ENCODE measurements around the gene CTNND1. TPM values are rescaled to one million over a fixed set of nuclear protein-coding genes. Genes with fewer than 3 reads are reported as not detected.

The CTNND1 gene
- total RNA-seq, 4 donors from 2014 or later: 75.6 to 134 (median 93.3) TPM

DNA sequence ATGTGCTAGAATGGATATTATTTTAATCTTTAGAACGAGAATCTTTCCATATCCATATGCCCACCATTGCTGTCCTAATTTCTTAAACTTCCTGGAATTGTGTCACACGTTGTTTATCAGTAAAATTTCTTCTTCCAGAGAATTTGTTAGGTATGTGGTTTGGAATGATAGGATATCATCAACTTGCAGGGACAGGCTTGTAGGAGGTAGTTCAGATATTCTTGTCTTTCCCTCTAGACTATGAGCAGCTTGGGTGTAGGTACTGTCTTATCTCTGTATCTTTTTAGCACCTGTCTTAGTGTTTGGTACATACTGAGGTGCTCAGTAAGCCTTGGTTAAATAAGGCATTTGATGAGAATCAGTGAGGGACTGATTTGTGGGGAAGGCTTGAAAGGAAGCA is 3.4 kb downstream of the CTNND1 start:
- TF ChIP-seq, protein P1, sequence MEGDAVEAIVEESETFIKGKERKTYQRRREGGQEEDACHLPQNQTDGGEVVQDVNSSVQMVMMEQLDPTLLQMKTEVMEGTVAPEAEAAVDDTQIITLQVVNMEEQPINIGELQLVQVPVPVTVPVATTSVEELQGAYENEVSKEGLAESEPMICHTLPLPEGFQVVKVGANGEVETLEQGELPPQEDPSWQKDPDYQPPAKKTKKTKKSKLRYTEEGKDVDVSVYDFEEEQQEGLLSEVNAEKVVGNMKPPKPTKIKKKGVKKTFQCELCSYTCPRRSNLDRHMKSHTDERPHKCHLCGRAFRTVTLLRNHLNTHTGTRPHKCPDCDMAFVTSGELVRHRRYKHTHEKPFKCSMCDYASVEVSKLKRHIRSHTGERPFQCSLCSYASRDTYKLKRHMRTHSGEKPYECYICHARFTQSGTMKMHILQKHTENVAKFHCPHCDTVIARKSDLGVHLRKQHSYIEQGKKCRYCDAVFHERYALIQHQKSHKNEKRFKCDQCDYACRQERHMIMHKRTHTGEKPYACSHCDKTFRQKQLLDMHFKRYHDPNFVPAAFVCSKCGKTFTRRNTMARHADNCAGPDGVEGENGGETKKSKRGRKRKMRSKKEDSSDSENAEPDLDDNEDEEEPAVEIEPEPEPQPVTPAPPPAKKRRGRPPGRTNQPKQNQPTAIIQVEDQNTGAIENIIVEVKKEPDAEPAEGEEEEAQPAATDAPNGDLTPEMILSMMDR (IDR thresholded peaks at IDR 0.05; ENCODE audit: low read depth): no peak

GRCh38 chr11:57770793-57771192 is 9.2 kb downstream of the CTNND1 start:
- TF ChIP-seq, protein P1 (IDR thresholded peaks at IDR 0.05; ENCODE audit: low read depth): no peak

GRCh38 chr11:57771365-57771764 is 9.8 kb downstream of the CTNND1 start:
- TF ChIP-seq, protein P1 (IDR thresholded peaks at IDR 0.05; ENCODE audit: low read depth): no peak

DNA sequence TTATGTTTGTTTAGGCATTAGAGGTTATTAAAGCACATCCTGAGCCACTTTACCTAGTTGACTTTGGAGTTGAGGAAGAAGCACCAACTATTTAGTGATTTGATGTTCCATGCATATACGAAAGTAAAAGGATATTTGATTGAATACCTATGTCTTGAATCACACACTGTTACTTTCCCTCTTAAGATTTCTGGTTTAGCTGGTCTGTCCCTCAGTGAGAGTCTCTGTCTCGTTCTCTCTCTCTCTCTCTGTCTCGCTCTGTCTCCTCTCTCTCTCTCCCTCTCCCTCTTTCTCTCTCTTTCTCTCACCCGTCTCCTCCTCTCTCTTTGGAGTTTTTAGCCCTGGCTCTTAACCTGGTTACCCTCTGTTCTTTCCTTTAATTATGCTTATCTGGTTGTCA is 11.0 kb downstream of the CTNND1 start:
- TF ChIP-seq, protein P1 (IDR thresholded peaks at IDR 0.05; ENCODE audit: low read depth): no peak

DNA sequence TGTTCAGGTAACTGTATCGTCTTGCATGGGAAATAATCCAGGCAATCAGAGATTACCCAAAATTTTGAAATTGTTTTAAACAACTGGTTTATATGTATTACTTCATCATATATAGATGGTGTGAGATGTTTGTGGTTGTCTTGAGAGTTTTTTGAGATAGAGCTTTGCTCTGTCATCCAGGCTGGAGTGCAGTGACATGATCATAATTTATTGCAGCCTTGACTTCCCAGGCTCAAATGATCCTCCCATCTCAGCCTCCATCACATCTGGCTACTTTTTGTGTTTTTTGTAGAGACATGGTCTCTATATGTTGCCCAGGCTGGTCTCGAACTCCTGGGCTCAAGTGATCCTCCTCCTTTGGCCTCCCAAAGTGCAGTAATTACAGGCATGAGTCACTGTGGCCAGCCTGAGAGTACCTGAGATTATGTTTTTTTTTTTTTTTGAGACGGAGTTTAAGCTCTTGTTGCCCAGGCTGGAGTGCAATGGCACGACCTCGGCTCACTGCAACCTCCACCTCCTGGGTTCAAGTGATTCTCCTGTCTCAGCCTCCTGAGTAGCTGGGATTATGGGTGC is 11.5 kb downstream of the CTNND1 start:
- TF ChIP-seq, protein P1 (IDR thresholded peaks at IDR 0.05; ENCODE audit: low read depth): no peak

- TF ChIP-seq, protein P1 (IDR thresholded peaks at IDR 0.05; ENCODE audit: low read depth): no peak
Measured at GRCh38 chr11:57775491-57775890, 13.9 kb downstream of the CTNND1 start.

DNA sequence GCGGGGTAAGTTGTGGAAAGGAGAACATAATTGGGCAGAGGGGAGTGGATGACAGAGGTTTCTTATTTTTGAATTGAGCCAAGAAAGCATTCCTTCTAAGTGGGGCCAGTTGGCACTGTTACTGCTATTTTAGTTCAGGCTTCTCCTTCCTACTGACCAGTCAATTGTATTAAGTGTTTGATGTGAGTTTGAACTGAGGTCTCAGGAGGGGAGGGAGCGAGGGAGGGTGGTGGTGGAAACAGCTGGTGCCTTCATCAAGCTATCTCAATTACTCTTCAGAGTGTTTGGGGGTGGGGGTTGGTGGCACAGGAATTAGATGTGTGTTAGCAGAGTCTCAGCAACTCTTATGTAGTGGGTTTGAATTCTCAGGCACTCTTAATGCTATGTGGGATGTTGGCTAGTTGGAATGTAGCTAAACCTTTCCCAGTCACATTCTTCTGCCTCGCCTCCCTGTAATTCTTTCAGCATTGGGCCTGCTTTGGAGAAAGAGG is 14.5 kb downstream of the CTNND1 start:
- TF ChIP-seq, protein P1 (IDR thresholded peaks at IDR 0.05; ENCODE audit: low read depth): no peak
